ENCODE results near the gene IL19.

IL19 gene

DNA sequence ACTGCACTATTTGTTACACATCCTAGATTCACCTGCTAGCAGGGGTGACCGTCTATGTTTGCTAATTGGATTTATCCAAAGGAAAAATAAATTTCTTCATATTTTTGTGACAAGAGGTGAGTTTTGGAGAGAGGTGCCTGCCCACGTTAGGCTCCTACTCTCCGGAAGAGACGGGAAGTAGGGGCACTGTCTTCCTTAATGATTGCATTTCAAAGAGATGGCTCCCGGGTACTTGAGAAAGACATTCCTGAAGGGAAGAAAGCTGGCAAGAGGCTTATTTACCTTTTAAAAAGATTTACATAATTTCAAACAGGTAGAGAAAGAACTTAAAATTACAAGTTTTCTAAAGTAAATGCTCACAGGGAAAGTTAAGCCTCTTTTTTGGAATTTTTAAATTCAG lies 18.7 kb upstream of the IL19 start:
- Histone ChIP-seq H3K36me3 (ENCODE audit: control insufficient read depth in 2 of 2, insufficient read depth in 1 of 2, low read length in 2 of 2) (no peaks in the 10 kb centered on the region), H3K4me1 (ENCODE audit: control insufficient read depth, insufficient read depth, low read length) (no peaks in the 10 kb centered on the region), H3K9me3 (ENCODE audit: control insufficient read depth, insufficient read depth, low read depth, low read length) (no peaks in the 10 kb centered on the region), H3K27ac (ENCODE audit: extremely low read depth, low read depth, low read length) (no peak overlapping the region), H3K4me3 (ENCODE audit: low read depth, low read length) (no peak overlapping the region)
- POLR2A ChIA-PET, result no interaction called here
- TF ChIP-seq, protein P1, sequence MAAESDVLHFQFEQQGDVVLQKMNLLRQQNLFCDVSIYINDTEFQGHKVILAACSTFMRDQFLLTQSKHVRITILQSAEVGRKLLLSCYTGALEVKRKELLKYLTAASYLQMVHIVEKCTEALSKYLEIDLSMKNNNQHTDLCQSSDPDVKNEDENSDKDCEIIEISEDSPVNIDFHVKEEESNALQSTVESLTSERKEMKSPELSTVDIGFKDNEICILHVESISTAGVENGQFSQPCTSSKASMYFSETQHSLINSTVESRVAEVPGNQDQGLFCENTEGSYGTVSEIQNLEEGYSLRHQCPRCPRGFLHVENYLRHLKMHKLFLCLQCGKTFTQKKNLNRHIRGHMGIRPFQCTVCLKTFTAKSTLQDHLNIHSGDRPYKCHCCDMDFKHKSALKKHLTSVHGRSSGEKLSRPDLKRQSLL (tag by site-specific recombination; IDR thresholded peaks at IDR 0.05), result no peak
- TF ChIP-seq ZNF302 (tag by site-specific recombination; IDR thresholded peaks at IDR 0.05; ENCODE audit: low read depth) (no peak), ZNF624 (tag by site-specific recombination; IDR thresholded peaks at IDR 0.05) (no peak), ZSCAN23 (tag by site-specific recombination; IDR thresholded peaks at IDR 0.05) (no peak), ZNF214 (tag by site-specific recombination; IDR thresholded peaks at IDR 0.05; ENCODE audit: borderline replicate concordance) (no peak), MYNN (tag by site-specific recombination; IDR thresholded peaks at IDR 0.05; ENCODE audit: borderline replicate concordance) (no peak), ZNF335 (tag by site-specific recombination; conservative IDR thresholded peaks at IDR 0.05) (no peak), ZNF394 (tag by site-specific recombination; IDR thresholded peaks at IDR 0.05; ENCODE audit: borderline replicate concordance) (no peak), ZNF521 (tag by site-specific recombination; IDR thresholded peaks at IDR 0.05) (no peak), HOXC10 (CRISPR knock-in tag; IDR thresholded peaks at IDR 0.05) (no peak), ZNF830 (tag by site-specific recombination; IDR thresholded peaks at IDR 0.05; ENCODE audit: low read depth) (no peak), YY2 (tag by site-specific recombination; IDR thresholded peaks at IDR 0.05) (no peak), OVOL3 (tag by site-specific recombination; IDR thresholded peaks at IDR 0.05) (no peak), ZNF707 (tag by site-specific recombination; IDR thresholded peaks at IDR 0.05) (no peak)
- TF ChIP-seq, protein P2, sequence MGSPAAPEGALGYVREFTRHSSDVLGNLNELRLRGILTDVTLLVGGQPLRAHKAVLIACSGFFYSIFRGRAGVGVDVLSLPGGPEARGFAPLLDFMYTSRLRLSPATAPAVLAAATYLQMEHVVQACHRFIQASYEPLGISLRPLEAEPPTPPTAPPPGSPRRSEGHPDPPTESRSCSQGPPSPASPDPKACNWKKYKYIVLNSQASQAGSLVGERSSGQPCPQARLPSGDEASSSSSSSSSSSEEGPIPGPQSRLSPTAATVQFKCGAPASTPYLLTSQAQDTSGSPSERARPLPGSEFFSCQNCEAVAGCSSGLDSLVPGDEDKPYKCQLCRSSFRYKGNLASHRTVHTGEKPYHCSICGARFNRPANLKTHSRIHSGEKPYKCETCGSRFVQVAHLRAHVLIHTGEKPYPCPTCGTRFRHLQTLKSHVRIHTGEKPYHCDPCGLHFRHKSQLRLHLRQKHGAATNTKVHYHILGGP (tag by site-specific recombination; IDR thresholded peaks at IDR 0.05), result no peak
- TF ChIP-seq, protein P3, sequence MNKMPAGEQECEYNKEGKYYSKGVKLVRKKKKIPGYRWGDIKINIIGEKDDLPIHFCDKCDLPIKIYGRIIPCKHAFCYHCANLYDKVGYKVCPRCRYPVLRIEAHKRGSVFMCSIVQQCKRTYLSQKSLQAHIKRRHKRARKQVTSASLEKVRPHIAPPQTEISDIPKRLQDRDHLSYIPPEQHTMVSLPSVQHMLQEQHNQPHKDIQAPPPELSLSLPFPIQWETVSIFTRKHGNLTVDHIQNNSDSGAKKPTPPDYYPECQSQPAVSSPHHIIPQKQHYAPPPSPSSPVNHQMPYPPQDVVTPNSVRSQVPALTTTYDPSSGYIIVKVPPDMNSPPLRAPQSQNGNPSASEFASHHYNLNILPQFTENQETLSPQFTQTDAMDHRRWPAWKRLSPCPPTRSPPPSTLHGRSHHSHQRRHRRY (tag by site-specific recombination; IDR thresholded peaks at IDR 0.05), result no peak
- TF ChIP-seq, protein P4, sequence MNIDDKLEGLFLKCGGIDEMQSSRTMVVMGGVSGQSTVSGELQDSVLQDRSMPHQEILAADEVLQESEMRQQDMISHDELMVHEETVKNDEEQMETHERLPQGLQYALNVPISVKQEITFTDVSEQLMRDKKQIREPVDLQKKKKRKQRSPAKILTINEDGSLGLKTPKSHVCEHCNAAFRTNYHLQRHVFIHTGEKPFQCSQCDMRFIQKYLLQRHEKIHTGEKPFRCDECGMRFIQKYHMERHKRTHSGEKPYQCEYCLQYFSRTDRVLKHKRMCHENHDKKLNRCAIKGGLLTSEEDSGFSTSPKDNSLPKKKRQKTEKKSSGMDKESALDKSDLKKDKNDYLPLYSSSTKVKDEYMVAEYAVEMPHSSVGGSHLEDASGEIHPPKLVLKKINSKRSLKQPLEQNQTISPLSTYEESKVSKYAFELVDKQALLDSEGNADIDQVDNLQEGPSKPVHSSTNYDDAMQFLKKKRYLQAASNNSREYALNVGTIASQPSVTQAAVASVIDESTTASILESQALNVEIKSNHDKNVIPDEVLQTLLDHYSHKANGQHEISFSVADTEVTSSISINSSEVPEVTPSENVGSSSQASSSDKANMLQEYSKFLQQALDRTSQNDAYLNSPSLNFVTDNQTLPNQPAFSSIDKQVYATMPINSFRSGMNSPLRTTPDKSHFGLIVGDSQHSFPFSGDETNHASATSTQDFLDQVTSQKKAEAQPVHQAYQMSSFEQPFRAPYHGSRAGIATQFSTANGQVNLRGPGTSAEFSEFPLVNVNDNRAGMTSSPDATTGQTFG (tag by site-specific recombination; IDR thresholded peaks at IDR 0.05; ENCODE audit: borderline replicate concordance), result no peak
- TF ChIP-seq, protein P5, sequence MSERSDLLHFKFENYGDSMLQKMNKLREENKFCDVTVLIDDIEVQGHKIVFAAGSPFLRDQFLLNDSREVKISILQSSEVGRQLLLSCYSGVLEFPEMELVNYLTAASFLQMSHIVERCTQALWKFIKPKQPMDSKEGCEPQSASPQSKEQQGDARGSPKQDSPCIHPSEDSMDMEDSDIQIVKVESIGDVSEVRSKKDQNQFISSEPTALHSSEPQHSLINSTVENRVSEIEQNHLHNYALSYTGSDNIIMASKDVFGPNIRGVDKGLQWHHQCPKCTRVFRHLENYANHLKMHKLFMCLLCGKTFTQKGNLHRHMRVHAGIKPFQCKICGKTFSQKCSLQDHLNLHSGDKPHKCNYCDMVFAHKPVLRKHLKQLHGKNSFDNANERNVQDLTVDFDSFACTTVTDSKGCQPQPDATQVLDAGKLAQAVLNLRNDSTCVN (tag by site-specific recombination; optimal IDR thresholded peaks at IDR 0.05), result no peak
- CTCF ChIA-PET, result interaction anchor here (1.3 kb wide), 1 partner anchor 17 kb away, joined by 6 read pairs; no protein-coding TSS in a partner anchor

DNA sequence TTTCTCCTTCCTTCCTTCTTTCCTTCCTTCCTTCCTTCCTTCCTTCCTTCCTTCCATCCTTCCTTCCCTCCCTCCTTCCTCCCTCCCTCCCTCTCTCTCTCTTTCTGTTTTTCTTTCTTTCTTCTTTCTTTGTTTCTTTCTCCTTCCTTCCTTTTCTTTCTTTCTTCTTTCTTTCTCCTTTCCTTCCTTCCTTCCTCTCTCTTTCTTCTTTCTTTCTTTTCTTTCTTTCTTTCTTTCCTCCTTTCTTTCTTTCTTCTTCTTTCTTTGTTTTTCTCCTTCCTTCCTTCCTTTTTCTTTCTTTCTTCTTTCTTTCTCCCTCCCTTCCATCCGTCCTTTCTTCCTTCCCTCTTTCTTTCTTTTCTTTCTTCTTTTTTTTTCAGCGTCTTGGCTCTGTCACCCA lies 18.1 kb upstream of the IL19 start:
- Histone ChIP-seq H3K4me3 (ENCODE audit: low read depth, low read length) (no peak overlapping the region), H3K36me3 (ENCODE audit: control insufficient read depth in 2 of 2, insufficient read depth in 1 of 2, low read length in 2 of 2) (no peaks in the 10 kb centered on the region), H3K27ac (ENCODE audit: extremely low read depth, low read depth, low read length) (no peak overlapping the region), H3K9me3 (ENCODE audit: control insufficient read depth, insufficient read depth, low read depth, low read length) (no peaks in the 10 kb centered on the region), H3K4me1 (ENCODE audit: control insufficient read depth, insufficient read depth, low read length) (no peaks in the 10 kb centered on the region)
- CTCF ChIA-PET, result interaction anchor here (1.3 kb wide), 2 partner anchors 18 to 57 kb away, joined by 3 to 6 read pairs; no protein-coding TSS in a partner anchor
- POLR2A ChIA-PET, result no interaction called here
- TF ChIP-seq ZNF473 (tag by site-specific recombination; IDR thresholded peaks at IDR 0.05) (0 out of 2 replicates have a peak, but pooled peaks have one; percentile 15), ZNF366 (tag by site-specific recombination; conservative IDR thresholded peaks at IDR 0.05) (peak; percentile 94), MZF1 (tag by site-specific recombination; IDR thresholded peaks at IDR 0.05; ENCODE audit: borderline replicate concordance) (no peak)
